Measurements from ENCODE around the gene HMCN2.

- no peak for TF ChIP-seq ZNF274 (IDR thresholded peaks at IDR 0.05; ENCODE audit: low read depth, low read length)
- no peak for TF ChIP-seq YY1 (IDR thresholded peaks at IDR 0.05; ENCODE audit: insufficient read depth, insufficient read length)
These were observed 23.5 kb downstream of the HMCN2 start for GRCh38 chr9:130288926-130289690.
